ENCODE measurements around the gene FERD3L.

The FERD3L gene

GRCh38 chr7:19101472-19101871, 43.7 kb downstream of the FERD3L start:
- no peak for DNase-seq (ENCODE audit: low read depth in 2 of 2)

DNA sequence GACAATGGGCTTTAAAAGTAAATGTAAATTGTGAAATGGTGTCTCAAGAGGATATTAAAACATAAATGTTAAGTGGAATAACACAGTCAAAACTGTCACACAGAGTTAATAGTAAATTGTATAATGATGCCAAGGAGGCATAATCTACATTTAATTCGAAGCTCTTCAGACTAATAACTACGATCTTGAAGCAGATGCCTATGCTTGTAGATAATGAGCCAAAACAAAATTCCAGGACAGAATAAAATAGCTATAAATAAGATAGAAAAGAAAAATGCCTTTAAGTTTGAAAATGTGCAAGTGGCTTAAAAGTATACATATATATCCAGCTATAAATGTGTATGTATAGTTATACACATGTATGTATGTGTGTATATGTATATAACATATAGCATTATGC, 45.3 kb downstream of the FERD3L start:
- no peak for DNase-seq (ENCODE audit: low read depth in 2 of 2)

GRCh38 chr7:19099194-19099593, 46.0 kb downstream of the FERD3L start:
- DNase-seq (ENCODE audit: low read depth in 2 of 2): no peak

DNA sequence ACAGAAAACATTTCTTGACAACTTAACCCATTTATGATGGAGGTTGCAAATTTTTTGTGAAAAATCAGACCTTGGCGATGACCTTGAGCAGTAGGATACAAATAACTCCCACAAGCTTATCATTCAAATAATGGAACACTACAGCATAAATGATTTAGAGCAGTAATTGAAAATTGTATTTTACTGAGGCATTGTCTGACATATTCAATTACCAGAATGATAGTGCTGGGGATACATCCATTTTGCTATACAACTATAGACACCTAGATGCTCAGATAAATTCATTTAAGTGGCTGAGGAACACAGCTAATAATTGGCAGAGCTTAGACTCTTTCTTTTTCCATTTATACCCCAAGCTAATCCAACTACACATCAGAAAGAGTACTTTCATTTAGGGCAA, 46.7 kb downstream of the FERD3L start:
- no peak for DNase-seq (ENCODE audit: low read depth in 2 of 2)

- DNase-seq (ENCODE audit: low read depth in 2 of 2): no peak
Observed at GRCh38 chr7:19097165-19098055, 47.8 kb downstream of the FERD3L start.

DNA sequence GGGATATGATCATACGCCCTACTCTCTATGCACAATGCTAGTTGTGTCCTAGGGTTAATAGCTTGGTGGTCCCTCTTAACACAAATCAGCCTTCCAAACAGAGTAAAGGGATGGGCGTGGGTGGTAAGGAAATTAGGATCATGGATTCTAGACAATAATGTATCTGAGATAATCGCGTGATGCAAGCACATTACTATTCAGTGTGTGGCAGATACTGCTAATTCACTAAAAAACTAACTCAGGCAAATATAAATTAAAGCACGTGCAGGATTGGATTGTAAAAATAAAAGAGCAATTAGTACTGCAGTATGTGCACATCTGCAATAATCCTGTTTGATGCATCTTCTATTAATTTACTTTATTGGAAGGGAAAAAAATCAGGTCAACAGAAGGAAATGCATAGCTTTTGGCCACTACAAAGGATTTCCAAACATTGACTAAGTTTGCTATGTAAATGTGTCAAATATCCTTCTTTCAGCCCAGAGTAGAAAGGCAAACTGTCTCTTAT, 49.8 kb downstream of the FERD3L start:
- no peak for DNase-seq (ENCODE audit: low read depth in 2 of 2)
